NCI-H69 (cell line): ENCODE results near the gene PAM16.

Source experiments
- DNase-seq: peaks from one replicate; lab custom pipeline; 2025; lab: John Stamatoyannopoulos, UW

Gene PAM16

GRCh38 chr16:4319454-4320421, 31.4 kb downstream of the PAM16 start:
- no peak for DNase-seq

- DNase-seq = no peak
These were observed 32.2 kb downstream of the PAM16 start for GRCh38 chr16:4318967-4319366.

DNA sequence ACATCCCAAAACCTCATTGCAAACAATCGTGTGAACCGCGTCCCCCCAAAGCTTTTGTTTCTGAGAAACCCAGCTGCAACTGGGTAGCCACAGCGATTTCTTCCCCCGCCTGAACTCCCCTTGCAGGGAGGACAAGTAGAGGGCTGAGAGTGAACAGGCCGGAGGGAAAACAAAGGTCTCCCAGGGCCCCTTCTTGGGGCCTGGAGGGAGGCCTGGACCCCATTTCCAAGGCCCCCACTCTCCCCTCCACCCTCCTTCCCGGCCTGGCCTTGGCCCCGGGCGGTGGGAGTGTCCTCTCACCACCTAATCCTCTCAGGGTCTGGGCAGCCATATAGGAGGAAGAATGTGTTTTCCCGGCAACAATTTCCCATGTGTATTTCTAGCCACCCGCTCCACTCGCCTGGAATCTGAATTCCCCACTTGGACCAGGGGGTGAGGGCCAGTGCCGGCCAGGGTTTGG, 32.6 kb downstream of the PAM16 start:
- no peak for DNase-seq

DNA sequence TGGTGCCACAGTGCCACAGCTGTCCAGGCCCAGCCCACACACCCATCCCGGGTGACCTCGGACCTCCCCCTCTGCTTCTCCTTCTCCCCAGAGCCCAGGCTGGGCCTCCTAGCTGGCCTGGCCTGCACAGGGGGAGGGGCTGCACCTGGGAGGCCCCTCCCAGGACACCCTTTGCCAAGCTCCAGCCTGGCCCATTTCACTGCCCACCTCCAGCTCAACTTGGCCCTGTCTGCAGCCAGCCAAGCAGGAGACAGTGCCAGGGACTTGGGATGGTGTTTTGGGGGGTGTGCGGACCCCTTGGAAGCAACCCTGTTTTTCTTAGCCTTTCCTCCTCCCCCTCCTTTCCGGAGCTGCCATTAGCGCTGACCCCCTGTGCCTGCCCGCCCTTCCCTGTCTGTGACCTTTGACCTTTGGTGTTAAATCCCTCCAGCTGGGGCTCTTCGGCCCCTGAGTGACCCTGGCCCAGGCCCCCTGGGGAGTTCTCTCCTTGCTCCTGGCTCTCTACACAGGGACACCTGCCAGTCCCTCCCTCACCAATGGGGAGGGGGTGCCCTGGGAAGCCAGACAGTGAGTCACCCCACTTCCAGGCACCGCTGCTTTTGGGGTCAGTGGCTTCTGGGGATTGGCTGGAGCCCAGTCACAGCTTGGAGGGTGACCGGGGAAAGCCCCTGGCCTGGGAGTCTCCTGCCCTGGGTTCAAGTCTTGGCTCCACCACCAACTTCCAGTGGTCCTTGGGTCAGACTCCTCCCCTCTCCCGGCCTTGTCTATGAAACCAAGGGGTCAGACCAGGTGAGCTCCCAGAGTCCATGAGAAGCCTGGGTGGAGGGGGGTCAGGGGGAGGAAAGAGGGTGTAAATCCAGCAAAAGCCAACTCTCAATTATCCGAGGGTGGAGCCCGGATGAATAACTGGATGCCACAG, 33.3 kb downstream of the PAM16 start:
- peak; percentile 47 for DNase-seq

- peak; percentile 92 for DNase-seq
These were observed 34.1 kb downstream of the PAM16 start for GRCh38 chr16:4316864-4317531.

DNA sequence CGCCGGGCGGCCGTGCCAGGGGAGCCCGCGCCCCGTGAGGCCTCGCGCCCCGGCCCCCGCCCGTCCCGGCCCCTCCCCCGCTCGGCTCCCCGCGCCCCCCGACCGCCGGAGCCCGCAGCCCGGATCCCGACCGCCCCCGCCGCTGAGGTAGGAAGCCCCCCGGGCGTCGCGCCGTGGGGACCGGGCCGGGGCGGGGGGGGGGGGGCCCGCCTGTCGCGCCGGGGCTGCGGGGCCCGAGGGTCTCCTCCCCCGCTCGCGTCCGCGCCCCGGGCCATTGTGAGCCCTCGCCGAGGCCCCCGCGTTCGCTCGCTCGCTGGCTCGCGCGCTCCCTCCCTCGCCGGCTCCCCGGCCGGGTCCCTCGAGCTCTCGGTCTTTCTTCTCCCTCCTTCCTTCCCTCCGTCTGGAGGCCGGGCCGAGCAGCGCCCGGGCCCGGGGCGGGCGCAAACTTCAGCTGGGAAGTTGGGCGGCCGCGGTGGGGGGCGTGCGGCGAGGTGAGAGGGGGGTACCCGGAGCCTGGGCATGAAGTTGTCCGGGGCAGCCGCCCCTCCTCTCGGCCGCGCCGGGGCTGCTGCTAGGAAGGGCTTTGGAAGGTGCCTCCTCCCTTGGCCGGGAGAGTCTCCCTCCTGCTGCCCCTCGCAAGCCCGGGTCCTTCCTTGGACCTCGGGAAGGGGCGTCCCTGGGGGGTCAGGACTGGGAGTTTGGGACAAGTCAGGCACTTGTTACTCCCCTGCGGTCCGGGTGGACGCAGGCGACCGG, 34.8 kb downstream of the PAM16 start:
- DNase-seq = peak; percentile 68

GRCh38 chr16:4315186-4316107, 35.7 kb downstream of the PAM16 start, which contains the start of gene GLIS2:
GLIS2 (plus strand) TSS chr16:4316067; CDS start chr16:4332281, 16,214 bp downstream.
- DNase-seq = peak; percentile 87

- DNase-seq = peak; percentile 35
These were observed 36.5 kb downstream of the PAM16 start for GRCh38 chr16:4314532-4315185.

GRCh38 chr16:4313563-4314531, 37.3 kb downstream of the PAM16 start:
- peak; percentile 21 for DNase-seq

DNA sequence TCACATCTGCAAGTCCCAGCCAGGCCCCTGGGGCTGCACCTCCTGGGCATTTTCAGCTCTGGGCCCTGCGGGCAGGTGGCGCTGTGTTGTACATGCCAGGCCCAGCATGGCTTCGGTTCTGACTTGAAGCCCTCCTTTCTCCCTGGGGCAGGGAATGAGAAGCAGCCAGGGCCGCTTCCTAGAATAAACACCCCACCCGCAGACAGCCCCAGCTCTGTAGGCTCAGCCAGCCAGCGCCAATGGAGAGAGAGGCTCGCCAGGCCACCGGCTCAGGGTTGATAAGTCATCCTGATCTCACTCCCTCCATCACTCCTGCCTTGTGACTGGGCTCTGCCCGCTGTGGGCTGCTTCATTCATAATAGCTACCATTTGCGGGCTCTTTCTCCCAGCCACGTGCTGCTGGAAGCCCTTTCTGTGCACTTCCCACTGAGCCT, 41.3 kb downstream of the PAM16 start:
- DNase-seq = peak; percentile 79

GRCh38 chr16:4309102-4309832, 41.9 kb downstream of the PAM16 start:
- DNase-seq = no peak

GRCh38 chr16:4307215-4308037, 43.7 kb downstream of the PAM16 start:
- DNase-seq = peak; percentile 97

DNA sequence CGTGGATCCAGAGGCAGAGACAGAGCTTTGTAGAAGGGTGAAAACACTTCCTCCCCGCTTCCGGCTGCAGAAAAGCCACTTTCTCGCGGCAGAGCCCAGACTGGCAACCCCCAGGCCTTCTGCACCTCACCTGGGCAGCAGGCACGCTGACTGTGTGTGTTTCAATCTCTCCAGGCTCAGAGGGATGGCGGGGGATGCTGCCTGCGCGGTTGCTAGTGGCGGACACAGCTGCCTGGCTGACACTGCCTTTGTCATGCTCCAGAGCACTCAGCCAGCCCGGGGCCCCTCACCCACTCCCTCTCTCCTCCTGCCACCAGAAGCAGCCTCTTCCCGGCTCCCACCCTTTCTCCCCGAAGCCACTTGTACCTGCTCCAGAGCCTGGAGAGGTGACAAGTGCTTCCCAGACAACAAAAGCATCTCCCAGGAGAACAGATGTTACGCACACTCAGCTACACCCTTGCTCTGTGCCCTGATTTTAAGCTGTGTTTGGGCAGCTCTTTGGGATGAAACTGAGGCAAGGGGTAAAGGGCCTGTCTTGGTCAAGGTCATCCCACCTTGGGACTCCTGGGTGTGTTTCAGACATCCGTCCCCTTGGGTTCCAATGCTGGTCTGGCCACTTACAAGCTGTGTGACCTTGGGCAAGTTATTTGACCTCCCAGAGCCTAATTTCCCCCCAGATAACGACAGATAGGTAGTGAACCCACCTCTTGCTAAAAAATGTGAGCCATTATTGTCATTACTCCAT, 44.5 kb downstream of the PAM16 start:
- peak; percentile 42 for DNase-seq

DNA sequence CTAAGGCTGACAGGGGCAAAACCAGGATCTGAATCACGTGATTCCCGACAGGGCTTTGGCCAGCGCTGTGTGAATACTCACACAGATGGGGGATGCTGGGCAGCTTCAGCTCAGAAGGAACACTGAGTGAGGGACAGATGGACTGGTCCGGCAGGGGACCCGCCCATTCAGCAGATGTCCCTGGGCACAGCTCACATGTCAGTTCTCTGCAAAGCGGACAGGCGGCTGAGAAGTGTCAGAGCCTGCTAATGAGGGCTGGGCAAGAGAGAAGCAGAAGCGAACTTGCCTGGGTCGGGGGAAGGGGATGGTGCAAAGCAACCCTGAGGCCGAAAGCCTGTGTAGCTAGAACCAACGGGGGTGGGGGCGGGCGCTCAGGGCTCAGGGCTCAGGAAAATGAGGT, 47.1 kb downstream of the PAM16 start:
- peak; percentile 71 for DNase-seq

DNA sequence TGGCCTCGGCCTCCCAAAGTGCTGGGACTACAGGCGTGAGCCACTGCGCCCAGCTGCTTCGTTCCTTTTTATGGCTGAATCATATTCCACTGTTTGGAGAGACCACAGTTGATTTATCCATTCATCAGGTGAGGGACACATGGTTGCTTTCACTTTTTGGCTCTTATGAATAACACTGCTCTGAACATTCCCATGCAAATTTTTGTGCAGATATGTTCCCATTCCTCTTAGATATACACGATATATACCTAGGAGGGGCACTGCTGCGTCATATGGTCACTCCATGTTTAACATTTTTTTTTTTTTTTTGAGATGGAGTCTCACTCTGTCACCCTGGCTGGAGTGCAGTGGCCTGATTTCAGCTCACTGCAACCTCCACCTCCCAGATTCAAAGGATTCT, 49.2 kb downstream of the PAM16 start:
- no peak for DNase-seq

DNA sequence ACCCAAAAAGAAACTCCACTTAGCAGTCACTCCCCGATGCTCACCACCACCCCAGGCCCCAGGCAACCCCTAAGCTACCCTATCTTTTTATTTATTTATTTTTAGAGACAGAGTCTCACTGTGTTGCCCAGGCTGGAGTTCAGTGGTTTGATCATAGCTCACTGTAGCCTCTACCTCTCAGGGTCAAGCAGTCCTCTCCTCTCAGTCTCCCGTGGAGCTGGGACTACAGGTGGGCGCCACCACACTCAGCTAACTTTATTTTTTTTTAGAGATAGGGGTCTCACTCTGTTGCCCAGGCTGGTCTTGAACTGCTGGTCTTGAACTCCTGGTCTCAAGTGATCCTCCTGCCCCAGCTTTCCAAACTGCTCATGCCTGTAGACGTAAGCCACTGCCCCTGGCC, 49.9 kb downstream of the PAM16 start:
- DNase-seq = no peak
